HG03342 (cell line): ENCODE data around the gene PALLD.

ENCODE experiments used
- ATAC-seq: cut with Tn5 transposase; IDR thresholded peaks from one replicate; pipeline ENCODE4 v1.9.1; 2021; ENCODE audit warnings: mild to moderate bottlenecking, moderate library complexity; ENCODE audit not compliant: unreplicated experiment

The PALLD gene

DNA sequence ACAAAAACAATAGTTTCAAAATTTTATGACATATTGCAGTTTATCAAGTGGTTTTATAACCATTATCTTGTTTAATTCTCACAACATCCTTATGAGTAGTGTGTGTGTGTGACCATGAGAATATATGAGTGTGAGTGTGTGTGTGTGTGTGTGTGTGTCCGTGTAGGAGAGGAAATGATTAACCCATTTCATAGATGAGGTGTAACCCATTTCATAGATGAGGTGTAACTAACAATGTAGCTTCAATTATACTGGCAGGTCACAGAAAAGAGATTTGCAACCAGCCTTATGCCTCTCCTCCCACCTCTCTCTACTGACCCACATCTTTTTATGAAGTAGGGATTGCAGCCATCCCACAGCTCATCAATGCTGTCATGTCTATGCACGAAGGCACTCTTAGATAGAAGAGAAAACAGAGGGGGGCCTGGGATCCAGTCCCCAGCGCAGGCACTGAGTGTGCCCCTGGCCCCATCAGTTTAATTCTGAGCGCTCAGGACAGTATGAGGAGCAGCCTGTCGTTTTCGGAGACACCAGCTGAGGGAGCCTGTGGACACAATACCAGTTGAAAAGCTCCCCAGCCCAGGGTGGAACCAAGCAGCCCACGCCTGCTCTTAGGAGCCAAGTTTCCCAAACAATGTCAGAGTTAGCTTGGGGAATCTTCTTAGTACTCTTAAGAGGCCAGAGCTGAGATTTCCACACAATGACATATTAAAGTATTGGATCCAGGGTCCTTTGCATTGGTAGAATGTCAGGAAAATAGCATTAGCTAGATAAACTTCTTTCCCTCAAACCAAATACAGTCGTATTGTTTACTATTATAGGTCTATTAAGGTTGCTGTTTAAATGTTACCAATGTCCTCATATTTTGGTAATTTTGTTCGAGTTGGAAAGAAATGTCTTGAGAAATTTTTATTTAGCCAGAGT is 88.6 kb downstream of the PALLD start:
- ATAC-seq = peak; percentile 81

DNA sequence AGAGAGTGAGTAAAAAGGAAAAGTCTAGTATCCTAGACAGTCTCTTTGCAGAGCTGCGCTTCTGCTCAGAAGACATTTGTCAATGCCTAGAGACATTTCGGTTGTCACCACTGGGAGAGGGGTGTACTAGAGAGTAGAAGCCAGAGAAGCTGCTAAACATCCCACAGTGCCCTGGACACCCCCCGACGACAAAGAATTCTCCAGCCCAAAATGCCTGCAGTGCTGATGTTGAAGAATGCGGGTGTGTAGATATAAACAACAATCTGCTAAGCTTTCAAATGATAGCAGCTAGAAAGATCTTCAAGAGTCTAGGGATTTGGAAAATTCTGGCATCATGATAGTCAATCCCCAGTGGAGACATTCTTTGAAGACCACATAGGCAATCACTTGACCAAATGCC is 90.1 kb downstream of the PALLD start:
- ATAC-seq = no peak

DNA sequence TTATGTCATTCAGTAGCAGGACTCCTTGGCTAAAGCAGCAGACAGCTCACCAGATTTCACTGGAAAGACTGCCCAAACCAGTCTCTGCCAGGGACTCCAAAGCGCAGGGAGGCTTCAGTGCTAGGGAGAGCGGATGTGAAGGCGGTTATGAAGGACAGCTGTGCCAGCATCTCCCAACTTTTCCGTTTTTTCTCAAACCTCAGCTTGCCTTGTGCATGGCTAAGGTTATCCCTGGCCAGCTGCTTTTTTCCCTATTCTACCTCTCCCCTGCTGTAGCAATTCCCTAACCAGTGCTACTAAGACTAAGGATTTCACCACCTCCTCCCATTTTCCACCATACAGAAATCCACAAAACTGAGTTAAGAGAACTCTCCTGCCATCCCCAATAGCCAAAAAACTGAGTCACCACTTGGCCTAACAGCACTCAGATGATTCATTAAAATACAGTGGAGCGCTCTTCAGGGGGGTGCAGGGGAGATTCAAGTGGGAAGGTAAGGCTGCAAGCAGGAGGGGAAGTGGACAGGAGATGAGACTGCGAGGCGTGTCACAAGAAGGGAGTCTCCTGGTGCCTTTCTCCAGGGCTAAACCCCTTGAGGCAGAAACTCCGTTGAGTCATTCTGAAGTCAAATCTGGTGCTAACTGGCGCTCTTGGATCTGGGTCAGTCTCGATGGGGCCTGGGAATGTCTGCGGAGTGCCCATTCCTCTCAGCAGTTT is 90.7 kb downstream of the PALLD start:
- ATAC-seq = no peak

DNA sequence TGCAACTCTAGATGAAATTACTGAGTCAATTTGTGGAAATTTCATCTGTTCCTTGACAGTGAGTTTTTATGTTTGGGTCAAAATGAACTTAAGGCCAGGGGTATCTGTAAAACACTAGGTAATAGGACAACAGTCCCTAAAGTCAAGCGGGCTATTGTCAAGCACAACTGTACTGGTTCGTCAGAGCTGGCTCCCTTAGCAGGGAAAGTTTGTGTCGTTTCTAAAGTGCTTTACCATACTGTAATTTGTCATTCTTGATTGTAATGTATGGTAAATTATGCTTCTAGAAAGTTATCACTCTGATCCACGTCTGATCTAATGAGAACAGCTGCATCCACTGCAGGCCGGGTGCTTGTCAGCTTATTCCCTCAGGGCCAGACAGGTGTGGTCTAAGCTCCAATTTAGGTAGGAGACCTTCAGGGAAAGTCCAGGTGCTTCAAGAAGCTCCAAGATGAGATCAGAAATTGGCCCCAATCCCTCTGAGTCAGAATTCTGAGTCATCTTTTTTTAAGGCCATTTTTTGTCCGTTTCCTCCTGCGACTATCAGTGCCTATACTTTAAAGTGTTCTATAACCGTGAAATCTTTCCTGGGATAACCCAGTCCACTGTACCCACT is 92.2 kb downstream of the PALLD start:
- no peak for ATAC-seq

DNA sequence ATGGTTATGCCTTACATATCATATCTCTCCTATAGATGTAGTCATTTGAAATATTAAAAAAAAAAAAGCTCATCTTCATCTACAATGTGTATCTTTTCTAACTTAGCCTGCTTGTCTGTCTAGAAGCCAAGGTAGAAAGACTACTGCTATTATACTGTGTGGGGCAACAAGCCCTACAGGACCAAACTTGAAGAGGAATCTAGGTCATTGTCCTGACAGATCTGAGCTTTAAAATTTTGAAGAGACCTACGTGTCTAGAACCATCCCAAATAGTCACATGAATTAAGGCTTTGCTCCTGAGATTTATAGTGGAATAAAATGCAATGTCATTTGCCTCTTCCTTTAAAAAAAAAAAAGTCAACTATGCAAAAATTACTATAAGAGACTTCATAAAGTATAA is 95.8 kb downstream of the PALLD start:
- ATAC-seq = no peak

DNA sequence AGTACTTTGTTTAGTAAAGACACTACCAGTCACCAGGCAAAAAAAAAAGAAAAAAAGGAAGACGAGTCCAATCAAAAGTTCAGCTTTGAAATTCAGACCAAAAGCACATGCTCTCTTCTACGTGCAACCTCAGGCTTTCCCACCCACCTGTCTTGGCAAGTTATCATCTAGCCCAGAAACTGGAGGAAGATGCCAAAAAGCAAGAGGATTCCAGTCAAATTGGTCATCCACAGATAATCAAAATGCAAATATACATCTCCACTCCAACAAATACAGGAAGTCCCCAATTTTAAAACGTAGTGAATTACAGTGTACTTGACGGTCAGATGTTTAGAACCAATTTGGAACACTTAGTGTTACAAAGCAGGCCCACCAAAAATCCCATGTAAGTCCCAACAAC is 96.5 kb downstream of the PALLD start:
- ATAC-seq = no peak

DNA sequence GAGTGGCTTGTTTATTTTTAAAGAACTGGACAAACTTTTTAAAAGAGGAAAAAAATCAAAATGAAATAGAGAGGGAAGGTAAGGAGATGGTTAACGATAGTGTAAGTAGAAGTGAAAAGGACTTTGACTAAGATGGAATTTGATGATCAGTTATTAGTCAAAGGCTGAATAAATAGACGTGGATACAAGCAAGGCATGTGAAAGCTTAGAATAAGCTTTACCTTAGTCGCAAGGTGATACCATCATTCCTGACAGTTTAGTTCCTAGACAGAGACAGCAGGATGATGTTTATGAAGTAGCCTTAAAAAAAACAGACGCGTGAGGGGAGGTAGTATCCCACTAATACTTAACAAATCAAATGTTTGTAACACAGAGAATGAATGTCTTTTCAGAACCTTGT is 97.3 kb downstream of the PALLD start:
- no peak for ATAC-seq

DNA sequence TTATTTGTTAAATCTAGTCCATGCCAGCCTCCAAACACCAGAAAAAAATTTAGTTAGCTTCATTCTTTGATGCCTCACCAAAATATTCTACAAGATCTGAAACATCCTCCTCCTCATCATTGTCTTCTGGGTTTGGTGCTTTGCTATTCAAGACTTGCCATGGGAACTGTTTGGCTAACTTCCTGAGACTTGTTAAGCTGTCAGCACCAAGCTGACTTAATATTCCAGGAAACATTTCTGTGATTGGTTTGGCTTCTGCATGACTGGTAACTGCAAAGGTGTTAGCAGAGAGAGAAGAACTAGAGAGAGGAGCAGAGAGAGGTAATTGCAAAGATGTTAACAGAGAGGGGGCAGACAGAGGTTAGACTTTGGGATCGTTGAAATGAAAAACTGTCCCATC is 101.3 kb downstream of the PALLD start:
- ATAC-seq = no peak

DNA sequence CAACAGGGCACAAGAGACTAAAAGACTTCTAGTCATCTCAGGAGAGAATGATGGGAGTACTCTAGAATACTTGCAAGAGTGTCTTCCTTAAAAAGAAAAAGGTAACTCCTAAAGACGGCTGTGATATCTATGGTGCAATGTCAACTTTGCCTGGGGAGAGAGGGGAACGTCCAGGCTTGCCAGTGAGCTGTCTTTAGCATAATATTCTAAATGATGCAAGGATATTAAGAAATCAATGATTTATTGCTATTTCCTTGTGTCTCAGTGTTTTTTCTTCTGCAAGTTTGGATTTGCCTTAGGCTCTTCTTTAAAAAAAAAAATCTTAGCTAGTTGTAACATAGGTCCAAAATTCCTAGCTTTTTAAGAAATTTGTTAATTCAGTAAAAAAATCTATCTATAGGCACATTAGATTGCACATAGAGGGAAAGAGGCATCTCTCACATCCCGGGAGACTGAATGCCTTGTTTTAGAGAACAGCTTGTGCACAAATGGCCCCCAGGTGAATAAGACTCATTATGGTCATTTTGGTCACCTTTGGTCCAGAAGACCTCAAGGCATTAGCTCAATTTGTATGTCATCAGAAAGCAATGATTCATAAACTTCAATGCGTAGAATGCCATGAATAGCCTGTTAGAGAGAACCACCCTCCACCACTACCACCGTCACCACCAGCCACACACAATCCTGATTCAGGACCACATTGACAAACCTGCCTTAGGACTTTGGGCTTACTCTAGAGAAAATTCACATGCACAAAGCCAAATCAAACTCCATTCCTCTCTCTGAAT is 104.1 kb downstream of the PALLD start:
- no peak for ATAC-seq

DNA sequence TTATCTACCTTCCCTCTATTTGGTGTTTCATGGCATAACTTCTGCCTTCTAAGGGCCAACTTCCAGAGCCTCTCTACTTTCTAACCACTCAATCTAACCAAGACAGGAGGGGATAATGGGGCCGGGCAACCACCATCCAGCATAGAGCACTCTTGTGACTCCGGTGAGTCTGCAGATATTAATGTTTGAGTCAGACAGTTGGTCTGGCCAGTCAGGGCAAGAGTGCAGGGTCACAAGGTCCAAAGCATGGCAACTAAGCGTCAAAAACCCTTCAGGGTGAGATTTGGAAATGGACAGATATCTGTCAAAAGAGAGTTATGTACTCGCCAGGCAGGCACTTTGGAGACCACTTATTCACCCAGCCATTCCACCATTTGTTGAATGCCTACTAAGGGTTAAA is 105.0 kb downstream of the PALLD start:
- ATAC-seq = no peak

DNA sequence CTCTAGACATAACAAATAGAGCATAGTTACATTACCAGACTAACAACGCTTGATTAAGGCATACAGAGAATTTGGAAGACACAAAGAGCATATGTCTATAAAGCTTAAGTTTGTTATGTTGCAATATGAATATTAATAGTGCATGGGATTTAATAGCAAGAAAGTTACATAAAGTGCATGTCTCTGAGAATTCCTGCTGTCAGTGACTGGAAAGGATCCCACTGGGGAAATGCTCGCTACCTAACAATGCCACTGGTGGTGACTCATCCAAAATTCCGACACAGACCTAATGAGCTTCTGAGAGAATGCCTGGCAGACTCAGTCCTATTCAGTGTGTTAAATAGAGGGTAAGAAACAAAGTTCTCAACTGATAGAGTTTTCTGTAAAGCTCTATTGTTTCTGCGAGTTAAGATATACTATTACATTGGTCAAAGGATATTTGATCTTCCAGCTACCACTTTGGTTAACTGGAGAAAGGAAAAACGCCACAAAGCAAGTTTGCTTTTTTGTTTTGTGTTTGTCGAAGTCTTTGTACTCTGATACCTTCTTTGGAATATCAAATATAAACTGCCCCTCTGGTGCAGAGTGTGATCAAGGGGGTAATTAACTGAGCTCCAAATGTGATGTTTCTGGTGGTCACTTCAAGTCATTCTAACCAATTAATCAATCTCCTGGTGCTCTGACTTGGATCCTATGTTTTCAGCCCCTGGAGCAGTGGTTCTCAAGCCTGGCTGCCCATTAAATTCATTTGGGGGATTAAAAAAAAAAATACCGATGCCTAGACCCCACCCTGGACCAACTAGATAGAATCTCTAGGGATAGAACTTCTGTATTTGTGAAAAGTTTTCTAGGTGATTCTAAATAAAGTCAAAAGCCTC is 107.9 kb downstream of the PALLD start:
- ATAC-seq = no peak

DNA sequence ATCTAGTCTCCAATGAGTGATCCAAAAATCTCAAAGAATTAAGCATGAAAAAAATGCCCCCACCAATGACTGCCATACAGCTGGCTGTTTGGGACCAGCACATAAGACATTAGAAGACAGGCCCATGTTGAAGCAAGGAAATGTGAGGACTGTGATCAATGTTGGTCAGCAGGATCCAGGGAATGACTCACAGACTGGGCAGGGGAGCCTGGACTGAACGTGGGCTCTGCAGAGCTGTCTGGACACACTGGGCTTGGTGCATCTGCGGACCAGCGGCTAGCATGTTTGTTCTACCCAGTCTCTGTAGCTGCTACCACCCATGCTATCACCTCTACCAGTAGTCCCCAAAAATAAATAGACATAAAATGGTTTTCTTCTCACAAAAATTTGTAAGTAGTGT is 108.6 kb downstream of the PALLD start:
- ATAC-seq = no peak

DNA sequence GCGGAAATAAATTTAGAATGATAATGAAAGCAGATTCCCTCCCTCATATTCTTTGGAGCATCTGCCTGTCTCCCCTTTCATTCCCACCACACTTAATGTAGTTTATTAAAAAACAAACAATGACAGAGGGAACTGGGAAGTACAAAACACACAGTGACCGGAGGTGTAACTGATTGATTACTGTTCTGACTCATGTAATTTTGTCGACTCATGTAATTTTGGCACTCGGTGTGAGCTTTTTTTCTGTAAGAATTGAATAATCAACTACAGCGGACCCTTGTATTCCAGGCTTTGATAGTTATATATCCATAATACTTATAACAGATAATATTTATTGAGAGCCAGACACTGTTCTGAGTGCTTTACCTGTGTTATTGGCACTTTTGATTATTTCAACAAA is 110.4 kb downstream of the PALLD start:
- ATAC-seq = no peak

DNA sequence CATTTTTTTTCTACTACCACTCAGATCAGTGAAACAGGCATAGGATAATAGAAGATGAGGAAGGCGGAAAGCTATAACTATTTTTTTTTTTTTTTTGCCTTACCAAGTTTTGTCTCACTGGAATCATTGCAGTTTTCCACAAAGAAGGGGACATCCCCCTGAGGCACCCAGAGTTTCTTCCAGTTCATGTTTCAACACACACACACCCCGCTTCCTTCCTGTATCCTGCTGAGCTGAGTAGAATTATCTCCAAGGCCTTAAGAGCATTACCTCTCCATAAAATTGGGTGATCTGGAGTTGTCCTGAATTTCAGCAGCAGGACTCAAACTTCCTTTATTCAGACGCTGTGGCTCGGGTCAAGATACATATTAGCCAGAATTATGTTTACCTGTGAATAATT is 111.9 kb downstream of the PALLD start:
- ATAC-seq = no peak

DNA sequence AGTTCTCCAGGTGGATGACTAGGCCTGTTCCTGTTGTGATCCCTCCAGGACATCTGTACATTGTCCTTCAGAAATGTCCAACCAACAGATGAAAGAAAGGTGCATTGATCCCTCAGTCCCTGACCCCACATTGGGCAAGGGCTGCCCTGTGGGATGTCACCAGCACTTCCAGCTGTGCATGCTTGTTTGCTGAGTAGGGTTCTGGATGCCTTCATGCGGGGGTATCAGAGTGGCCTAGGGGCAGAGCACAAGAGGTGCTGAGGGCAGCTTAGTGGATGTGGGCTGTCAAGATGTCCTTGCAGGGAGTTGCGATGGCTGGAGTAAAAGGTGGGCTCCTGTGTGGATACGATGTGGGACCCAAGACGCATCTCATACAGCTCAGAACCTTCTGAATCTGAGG is 112.5 kb downstream of the PALLD start:
- no peak for ATAC-seq

DNA sequence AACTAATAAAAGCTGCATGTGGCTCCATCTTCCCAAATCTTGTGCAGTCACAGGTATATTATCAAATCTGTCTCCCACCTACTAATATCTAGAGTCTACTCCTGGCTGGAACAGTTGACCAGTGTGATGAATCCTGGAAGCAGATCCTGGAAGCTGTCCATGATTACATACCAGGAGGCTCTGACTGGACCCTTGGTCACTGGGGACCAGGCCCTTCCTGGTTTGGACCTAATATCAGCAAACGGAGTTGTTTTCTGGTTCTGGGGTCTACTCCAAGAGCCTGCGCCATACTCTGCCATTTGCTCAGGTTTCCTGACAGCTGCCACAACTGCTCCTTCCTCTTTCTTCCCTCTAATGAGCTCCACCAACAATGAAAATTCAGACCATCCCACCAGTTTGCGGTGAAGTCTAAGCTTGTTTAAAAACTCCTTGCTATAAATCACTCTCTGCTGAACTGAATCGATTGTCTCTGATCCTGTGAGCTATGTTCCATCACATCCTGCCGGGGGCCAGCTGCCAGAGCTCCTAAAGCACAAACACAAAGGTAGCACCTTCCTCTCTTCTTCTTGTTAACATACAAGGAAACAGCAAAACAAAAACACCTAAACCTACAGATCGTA is 114.2 kb downstream of the PALLD start:
- no peak for ATAC-seq

DNA sequence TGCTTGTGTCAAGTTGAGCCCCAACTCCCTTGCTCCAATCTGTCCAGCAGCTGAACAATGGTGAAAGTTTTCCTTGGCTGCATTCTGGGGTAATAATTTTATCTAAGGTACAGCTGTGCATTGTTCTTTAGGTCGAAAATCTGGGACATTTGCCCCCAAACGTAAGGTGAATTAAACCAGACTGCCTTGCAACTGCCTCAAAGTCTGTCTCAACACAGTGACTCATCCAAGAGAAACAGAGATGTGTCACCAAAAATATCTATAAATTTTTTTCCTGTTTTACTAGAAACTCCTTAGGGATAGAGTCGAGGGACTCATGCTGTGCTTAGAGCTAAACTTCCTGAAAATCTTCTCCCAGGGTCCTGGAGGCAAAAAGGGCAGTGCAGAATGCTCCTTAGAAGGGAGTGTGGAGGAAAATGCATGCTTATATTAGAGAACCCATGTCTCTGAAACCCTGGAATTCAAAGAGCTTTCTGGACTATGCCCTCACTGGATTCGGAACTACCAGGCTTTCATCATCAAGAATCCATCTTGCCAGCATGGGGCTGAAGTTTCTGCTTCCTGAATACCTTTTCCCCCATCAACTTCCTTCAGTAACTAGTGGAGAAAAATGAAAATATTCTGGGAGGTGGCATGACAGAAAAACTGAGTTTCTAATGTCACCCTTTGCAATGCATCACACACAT is 115.7 kb downstream of the PALLD start:
- no peak for ATAC-seq

DNA sequence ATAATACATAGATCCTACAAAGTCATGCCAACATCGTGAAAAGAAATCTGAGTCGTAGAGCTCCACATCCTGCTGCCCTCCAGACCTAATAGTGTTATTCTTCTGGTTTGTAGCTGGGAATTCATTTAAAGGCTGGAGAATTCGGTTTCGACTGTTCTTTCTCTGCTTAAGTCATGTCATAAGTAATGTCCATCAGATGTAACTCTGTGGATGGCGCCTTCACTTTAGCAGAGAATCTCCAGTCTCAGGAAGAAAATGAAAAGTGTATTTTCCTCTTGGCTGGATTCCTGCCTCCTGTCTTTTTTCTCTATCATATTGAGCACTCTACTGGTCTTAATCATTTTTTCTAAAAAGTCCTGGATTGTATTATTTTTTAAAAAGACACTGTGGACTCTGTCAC is 117.0 kb downstream of the PALLD start:
- ATAC-seq = no peak
